SU-DHL-6 (cell line): ENCODE measurements around the gene N4BP2.

Experiments
- EZH2phosphoT487 ChIP-seq: fragments of 200-600 bp; sonication (generic), shearing (Covaris generic); conservative IDR thresholded peaks from 2 replicates; pipeline ENCODE4 v1.6.1; 2018; ENCODE audit warnings: mild to moderate bottlenecking, antibody characterized with exemption, low read length, moderate library complexity, mixed read lengths
- TF ChIP-seq, protein P1 (sequence below): fragments of 200-600 bp; sonication (generic); IDR thresholded peaks from one replicate; pipeline ENCODE4 v1.5.1; 2017; ENCODE audit warnings: antibody characterized with exemption, mild to moderate bottlenecking, low read length, moderate library complexity; ENCODE audit not compliant: insufficient read depth, poor library complexity, severe bottlenecking

DNA sequence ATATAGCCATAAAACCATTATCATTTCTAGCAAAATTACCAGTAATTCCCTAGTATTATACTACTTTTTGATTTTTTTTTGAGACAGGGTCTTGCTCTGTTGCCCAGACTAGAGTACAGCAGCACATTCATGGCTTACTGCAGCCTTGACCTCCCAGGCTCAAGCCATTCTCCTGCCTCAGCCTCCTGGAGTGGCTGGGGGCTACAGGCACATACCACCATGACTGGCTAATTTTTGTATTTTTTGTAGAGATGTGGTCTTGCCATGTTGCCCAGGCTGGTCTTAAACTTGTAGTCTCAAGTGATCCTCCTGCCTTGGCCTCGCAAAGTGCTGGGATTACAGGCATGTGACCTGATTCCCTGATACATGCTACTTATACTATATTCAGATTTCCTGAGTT, 13.7 kb downstream of the N4BP2 start:
- TF ChIP-seq, protein P1, sequence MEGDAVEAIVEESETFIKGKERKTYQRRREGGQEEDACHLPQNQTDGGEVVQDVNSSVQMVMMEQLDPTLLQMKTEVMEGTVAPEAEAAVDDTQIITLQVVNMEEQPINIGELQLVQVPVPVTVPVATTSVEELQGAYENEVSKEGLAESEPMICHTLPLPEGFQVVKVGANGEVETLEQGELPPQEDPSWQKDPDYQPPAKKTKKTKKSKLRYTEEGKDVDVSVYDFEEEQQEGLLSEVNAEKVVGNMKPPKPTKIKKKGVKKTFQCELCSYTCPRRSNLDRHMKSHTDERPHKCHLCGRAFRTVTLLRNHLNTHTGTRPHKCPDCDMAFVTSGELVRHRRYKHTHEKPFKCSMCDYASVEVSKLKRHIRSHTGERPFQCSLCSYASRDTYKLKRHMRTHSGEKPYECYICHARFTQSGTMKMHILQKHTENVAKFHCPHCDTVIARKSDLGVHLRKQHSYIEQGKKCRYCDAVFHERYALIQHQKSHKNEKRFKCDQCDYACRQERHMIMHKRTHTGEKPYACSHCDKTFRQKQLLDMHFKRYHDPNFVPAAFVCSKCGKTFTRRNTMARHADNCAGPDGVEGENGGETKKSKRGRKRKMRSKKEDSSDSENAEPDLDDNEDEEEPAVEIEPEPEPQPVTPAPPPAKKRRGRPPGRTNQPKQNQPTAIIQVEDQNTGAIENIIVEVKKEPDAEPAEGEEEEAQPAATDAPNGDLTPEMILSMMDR, result no peak
- TF ChIP-seq EZH2phosphoT487, result no peak
